OCI-LY3 (cell line): ENCODE data around the gene C20orf141.

Experiments
- CTCF ChIP-seq: fragments of 200-600, 300-600 bp; sonication (generic); IDR thresholded peaks from 2 replicates; pipeline ENCODE4 v1.5.1; 2014; ENCODE audit warnings: antibody characterized with exemption, low read length, low read depth
- EZH2phosphoT487 ChIP-seq: fragments of 200-600 bp; shearing (Covaris generic); IDR thresholded peaks from 2 replicates; pipeline ENCODE4 v1.6.1; 2018; ENCODE audit warnings: antibody characterized with exemption, mixed run types, low read depth

DNA sequence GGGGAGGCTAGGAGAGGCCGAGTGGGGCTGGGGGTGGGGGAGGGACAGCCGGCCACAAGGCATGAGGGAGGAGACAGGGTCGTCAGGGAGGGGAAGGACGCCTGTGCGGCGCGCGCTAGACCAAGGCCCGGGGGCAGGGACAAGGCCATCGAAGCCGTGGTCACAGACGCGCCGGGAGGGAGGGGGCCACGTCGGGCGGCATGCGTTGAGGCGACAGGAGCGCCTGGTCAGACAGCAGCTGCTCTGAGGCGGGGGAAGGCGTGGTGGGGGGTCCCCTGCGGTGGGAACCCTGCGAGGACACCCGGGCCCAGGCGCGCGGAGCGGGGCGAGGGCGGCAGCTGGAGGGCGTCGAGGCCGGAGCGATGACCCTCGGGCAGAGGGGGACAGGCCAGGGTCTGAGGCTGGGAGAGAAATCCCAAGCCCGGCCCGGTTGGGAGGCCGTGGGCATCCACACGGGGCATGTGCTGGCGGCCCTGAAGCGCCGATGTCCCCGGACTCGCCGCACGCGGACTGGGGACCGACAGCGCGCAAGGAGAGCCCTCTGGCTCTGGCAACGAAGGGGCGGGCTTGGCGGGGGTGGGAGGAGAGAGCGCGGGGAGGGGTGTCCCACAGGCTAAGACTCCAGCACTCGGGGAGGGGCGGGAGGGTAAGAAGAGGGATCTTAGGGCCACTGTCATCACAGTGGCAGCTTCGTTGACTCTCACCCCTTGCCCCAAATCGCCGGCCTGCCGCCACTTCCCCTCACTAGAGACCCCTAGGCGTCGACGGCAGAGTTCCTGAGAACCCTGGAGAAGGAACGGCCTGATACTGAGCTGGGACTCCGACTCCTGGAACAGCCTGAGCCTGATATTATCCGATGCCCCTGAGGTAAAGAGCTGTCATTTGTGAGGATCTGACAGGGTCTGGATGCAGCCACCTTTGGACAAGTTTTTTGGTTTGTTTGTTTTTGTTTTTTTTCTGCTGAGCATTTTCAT is 6.4 kb downstream of the C20orf141 start:
- TF ChIP-seq CTCF (no peak), EZH2phosphoT487 (no peak)
